ENCODE measurements around the gene JUN. TPM values are rescaled to one million over a fixed set of nuclear protein-coding genes. Genes with fewer than 3 reads are reported as not detected.

Gene JUN
- total RNA-seq, 2 experiments from 2014 or later = 24.2 to 25.5 TPM

DNA sequence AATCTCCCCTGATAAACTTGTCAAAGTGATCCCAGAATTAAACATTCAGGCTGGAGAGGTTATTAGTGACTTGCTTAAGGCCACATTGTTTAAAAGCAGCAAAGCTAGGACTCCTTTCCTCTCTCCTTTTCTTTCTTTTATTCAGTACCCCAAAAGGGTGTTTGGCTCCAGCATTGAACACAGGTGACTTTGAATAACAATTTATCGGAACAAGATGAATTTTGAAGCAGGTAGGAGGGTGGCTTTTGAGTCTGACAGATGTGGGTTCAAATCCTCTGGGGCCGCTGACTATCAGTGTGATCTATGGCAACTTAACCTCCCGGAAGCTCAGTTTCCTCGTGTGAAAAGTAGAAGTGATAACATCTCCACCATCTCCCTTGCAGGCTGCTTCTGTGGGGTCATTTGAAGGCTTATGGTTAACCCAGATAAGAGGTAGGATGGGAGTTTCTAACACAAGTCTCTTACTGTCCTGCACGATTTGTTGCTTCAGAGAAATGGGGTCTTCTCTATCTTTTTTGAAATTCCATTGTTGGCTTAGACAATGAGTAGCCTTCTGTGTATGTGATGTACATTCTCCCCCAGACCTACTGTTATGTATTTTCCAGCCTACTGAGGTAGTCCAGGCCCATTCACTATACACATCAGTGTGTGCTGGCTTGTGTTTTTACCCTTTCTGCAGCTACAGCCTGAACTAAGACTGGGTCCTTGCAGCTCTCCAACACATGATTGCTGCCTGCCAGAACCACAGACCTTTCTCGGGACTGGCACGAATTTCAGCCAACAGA, 29.0 kb downstream of the JUN start:
- H3K36me3 Mint-ChIP-seq (ENCODE audit: low read depth) = peaks cover 11% of the 10 kb centered on the region
- peak overlapping the region; percentile 84 for H3K27ac Mint-ChIP-seq
- peak; percentile 35 for ATAC-seq
- peaks cover 36% of the 10 kb centered on the region for H3K4me1 Mint-ChIP-seq
- intact Hi-C loops (cut with DNase I, micrococcal nuclease) = loop anchor here (1.0 to 10.0 kb wide), 5 partner anchors 26 to 540 kb away; partner anchors contain the start of genes MYSM1 (in 2 of the 2), FGGY (in 1 of the 2) and JUN (in 1 of the 2)
- peak overlapping the region; percentile 30 for H3K4me3 Mint-ChIP-seq
- CTCF ChIA-PET = interaction anchor here (1.0 to 1.5 kb wide), 6 partner anchors 11 to 641 kb away, joined by 3 to 6 read pairs (median 4); no protein-coding TSS in a partner anchor
- no peaks in the 10 kb centered on the region for H3K27me3 Mint-ChIP-seq
- no peak for DNase-seq
- H3K9me3 Mint-ChIP-seq (ENCODE audit: low read depth) = peaks cover 2% of the 10 kb centered on the region
- POLR2A ChIA-PET = interaction anchor here (1.4 to 1.5 kb wide), 3 partner anchors 26 to 31 kb away, joined by 3 to 15 read pairs (median 3); partner anchors contain the start of gene JUN

- Mint-ChIP-seq H3K4me3 (no peak overlapping the region), H3K27me3 (no peaks in the 10 kb centered on the region), H3K9me3 (ENCODE audit: low read depth) (peaks cover 2% of the 10 kb centered on the region), H3K36me3 (ENCODE audit: low read depth) (peaks cover 11% of the 10 kb centered on the region), H3K27ac (peak overlapping the region; percentile 84), H3K4me1 (peaks cover 36% of the 10 kb centered on the region)
- DNase-seq (no peak), ATAC-seq (no peak)
- ChIA-PET CTCF (interaction anchor here (0.8 to 1.5 kb wide), 3 partner anchors 11 to 36 kb away, joined by 3 read pairs; no protein-coding TSS in a partner anchor), POLR2A (no interaction called here)
- intact Hi-C loops (cut with DNase I, micrococcal nuclease) = loop anchor here (2.0 to 10.0 kb wide), 3 partner anchors 53 to 541 kb away; partner anchors contain the start of genes MYSM1 (in 2 of the 2) and FGGY (in 1 of the 2)
Observed at GRCh38 chr1:58754073-58754613, 29.7 kb downstream of the JUN start.

DNA sequence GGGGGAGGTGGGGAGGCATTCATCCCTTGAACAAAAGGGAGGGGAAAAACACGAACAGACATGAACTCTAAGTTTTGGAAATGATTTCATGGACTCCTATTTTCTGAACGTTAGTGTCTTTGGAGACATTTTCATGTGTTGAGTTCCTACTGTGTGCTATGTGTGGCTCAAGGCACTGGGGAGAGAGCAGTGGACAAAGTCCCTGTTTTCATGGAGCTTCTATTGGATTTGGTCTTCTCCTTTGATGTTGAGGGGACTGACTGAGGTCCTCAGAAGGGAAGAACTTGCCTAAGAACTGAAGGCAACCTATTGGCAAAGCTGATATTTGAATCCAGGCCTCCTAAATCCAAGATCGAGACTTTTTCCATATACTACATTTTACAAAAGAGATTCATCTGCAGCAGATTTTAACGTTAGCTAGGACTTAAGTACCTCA, 30.4 kb downstream of the JUN start:
- Mint-ChIP-seq H3K9me3 (ENCODE audit: low read depth) (peaks cover 2% of the 10 kb centered on the region), H3K27ac (no peak overlapping the region), H3K27me3 (no peaks in the 10 kb centered on the region), H3K4me3 (no peak overlapping the region), H3K4me1 (peaks cover 36% of the 10 kb centered on the region), H3K36me3 (ENCODE audit: low read depth) (peaks cover 11% of the 10 kb centered on the region)
- POLR2A ChIA-PET = no interaction called here
- ATAC-seq = no peak
- intact Hi-C loops (cut with DNase I, micrococcal nuclease) = loop anchor here in 1 of 2 experiments (10.0 kb wide), 1 partner anchor 541 kb away; the partner anchor contains the start of gene FGGY
- DNase-seq = no peak
- CTCF ChIA-PET = interaction anchor here (0.8 to 1.5 kb wide), 3 partner anchors 10 to 35 kb away, joined by 3 read pairs; no protein-coding TSS in a partner anchor

- peaks cover 8% of the 10 kb centered on the region for H3K27me3 Mint-ChIP-seq
- DNase-seq = no peak
- no peak for ATAC-seq
- H3K36me3 Mint-ChIP-seq (ENCODE audit: low read depth) = peaks cover 2% of the 10 kb centered on the region
- intact Hi-C loops (cut with DNase I, micrococcal nuclease) = loop anchor here in 1 of 2 experiments (10.0 kb wide), 1 partner anchor 545 kb away; the partner anchor contains the start of gene FGGY
- ChIA-PET POLR2A (no interaction called here), CTCF (interaction anchor here (1.3 kb wide), 1 partner anchor 1010 kb away, joined by 3 read pairs; no protein-coding TSS in a partner anchor)
- peaks cover 17% of the 10 kb centered on the region for H3K4me1 Mint-ChIP-seq
- H3K27ac Mint-ChIP-seq = no peak overlapping the region
- H3K4me3 Mint-ChIP-seq = no peak overlapping the region
- no peaks in the 10 kb centered on the region for H3K9me3 Mint-ChIP-seq (ENCODE audit: low read depth)
Observed at GRCh38 chr1:58749646-58750045, 34.2 kb downstream of the JUN start.

DNA sequence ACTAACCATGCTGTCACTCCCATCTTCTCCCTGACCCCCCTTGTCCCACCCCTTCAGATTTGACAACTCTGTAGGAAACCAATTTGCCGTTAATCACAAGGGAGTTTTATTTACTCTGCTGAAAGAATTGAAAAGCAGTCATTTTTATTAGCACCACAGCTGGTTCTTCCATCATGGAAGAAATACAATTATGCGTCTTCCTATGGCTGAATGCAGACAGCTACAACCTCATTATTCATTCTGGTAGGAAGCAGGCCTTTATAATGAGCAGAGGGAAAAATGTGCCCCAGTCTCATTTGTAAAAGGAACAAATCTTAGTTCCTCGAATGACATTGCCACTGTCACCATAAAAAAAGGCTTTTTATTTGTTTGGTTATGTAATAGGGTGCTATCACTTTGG, 35.2 kb downstream of the JUN start:
- DNase-seq (no peak), ATAC-seq (no peak)
- Mint-ChIP-seq H3K4me3 (no peak overlapping the region), H3K36me3 (ENCODE audit: low read depth) (no peaks in the 10 kb centered on the region), H3K27me3 (peaks cover 9% of the 10 kb centered on the region), H3K9me3 (ENCODE audit: low read depth) (no peaks in the 10 kb centered on the region), H3K4me1 (peaks cover 7% of the 10 kb centered on the region), H3K27ac (no peak overlapping the region)
- POLR2A ChIA-PET = no interaction called here
- CTCF ChIA-PET = interaction anchor here (1.3 kb wide), 2 partner anchors 11 to 1011 kb away, joined by 3 read pairs; no protein-coding TSS in a partner anchor
- intact Hi-C loops (cut with DNase I, micrococcal nuclease) = no loop called here

DNA sequence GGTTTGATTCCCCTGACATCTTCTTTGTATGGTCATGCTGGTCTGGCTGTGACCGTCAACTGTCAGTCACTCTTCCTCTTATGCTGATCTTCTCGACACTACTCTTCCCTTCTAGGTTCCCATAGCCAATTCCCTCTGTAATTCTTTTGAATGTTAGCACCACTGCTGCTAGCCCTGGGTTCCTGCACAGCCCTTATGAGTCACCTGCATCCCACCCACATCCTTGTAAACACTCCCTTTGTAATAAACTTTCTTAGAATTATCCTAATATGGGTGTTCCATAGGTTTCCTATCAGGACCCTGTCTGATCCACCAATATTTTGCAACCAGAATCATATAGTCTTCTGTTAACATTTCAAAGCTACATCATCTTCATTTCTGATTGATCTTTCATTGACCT, 37.1 kb downstream of the JUN start:
- ChIA-PET POLR2A (no interaction called here), CTCF (no interaction called here)
- intact Hi-C loops (cut with DNase I, micrococcal nuclease) = no loop called here
- ATAC-seq (no peak), DNase-seq (no peak)
- Mint-ChIP-seq H3K9me3 (ENCODE audit: low read depth) (no peaks in the 10 kb centered on the region), H3K4me3 (no peak overlapping the region), H3K27me3 (peaks cover 9% of the 10 kb centered on the region), H3K4me1 (no peaks in the 10 kb centered on the region), H3K36me3 (ENCODE audit: low read depth) (no peaks in the 10 kb centered on the region), H3K27ac (no peak overlapping the region)

- no peaks in the 10 kb centered on the region for H3K9me3 Mint-ChIP-seq (ENCODE audit: low read depth)
- no peaks in the 10 kb centered on the region for H3K36me3 Mint-ChIP-seq (ENCODE audit: low read depth)
- no peak overlapping the region for H3K27ac Mint-ChIP-seq
- intact Hi-C loops (cut with DNase I, micrococcal nuclease) = no loop called here
- DNase-seq (no peak), ATAC-seq (no peak)
- H3K4me3 Mint-ChIP-seq = no peak overlapping the region
- peaks cover 9% of the 10 kb centered on the region for H3K27me3 Mint-ChIP-seq
- no peaks in the 10 kb centered on the region for H3K4me1 Mint-ChIP-seq
- POLR2A ChIA-PET = no interaction called here
- CTCF ChIA-PET = interaction anchor here (1.4 kb wide), 1 partner anchor 953 kb away, joined by 5 read pairs; no protein-coding TSS in a partner anchor
Observed at GRCh38 chr1:58746182-58746581, 37.7 kb downstream of the JUN start.

DNA sequence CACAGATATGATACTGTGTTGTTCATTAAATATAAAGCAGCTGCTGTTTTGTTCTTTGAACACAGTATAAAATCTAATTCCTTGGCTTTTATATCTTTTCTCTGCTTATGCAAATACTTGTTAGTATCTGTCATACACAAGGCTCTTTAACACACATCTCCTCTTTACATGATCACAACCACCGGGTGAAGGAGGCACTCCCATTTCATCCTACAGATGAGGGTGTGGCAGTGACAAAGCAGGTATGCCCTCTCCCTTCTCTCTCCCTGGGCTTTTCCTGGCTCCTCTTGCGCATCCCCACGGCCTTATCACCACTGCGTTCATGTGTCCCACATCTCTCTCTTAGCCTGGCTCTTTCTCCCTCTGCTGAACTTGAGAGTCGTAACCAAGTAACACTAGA, 38.2 kb downstream of the JUN start:
- no peaks in the 10 kb centered on the region for H3K36me3 Mint-ChIP-seq (ENCODE audit: low read depth)
- POLR2A ChIA-PET = no interaction called here
- H3K4me3 Mint-ChIP-seq = no peak overlapping the region
- ATAC-seq (no peak), DNase-seq (no peak)
- peaks cover 9% of the 10 kb centered on the region for H3K27me3 Mint-ChIP-seq
- H3K4me1 Mint-ChIP-seq = no peaks in the 10 kb centered on the region
- intact Hi-C loops (cut with DNase I, micrococcal nuclease) = no loop called here
- no peak overlapping the region for H3K27ac Mint-ChIP-seq
- CTCF ChIA-PET = interaction anchor here (1.4 kb wide), 1 partner anchor 953 kb away, joined by 5 read pairs; no protein-coding TSS in a partner anchor
- no peaks in the 10 kb centered on the region for H3K9me3 Mint-ChIP-seq (ENCODE audit: low read depth)

- intact Hi-C loops (cut with DNase I, micrococcal nuclease) = no loop called here
- no peak overlapping the region for H3K4me3 Mint-ChIP-seq
- ChIA-PET POLR2A (no interaction called here), CTCF (interaction anchor here (1.4 kb wide), 1 partner anchor 954 kb away, joined by 5 read pairs; no protein-coding TSS in a partner anchor)
- DNase-seq (no peak), ATAC-seq (no peak)
- no peak overlapping the region for H3K27ac Mint-ChIP-seq
- no peaks in the 10 kb centered on the region for H3K4me1 Mint-ChIP-seq
- no peaks in the 10 kb centered on the region for H3K36me3 Mint-ChIP-seq (ENCODE audit: low read depth)
- H3K9me3 Mint-ChIP-seq (ENCODE audit: low read depth) = no peaks in the 10 kb centered on the region
- H3K27me3 Mint-ChIP-seq = peaks cover 9% of the 10 kb centered on the region
Observed at GRCh38 chr1:58745117-58745516, 38.7 kb downstream of the JUN start.

DNA sequence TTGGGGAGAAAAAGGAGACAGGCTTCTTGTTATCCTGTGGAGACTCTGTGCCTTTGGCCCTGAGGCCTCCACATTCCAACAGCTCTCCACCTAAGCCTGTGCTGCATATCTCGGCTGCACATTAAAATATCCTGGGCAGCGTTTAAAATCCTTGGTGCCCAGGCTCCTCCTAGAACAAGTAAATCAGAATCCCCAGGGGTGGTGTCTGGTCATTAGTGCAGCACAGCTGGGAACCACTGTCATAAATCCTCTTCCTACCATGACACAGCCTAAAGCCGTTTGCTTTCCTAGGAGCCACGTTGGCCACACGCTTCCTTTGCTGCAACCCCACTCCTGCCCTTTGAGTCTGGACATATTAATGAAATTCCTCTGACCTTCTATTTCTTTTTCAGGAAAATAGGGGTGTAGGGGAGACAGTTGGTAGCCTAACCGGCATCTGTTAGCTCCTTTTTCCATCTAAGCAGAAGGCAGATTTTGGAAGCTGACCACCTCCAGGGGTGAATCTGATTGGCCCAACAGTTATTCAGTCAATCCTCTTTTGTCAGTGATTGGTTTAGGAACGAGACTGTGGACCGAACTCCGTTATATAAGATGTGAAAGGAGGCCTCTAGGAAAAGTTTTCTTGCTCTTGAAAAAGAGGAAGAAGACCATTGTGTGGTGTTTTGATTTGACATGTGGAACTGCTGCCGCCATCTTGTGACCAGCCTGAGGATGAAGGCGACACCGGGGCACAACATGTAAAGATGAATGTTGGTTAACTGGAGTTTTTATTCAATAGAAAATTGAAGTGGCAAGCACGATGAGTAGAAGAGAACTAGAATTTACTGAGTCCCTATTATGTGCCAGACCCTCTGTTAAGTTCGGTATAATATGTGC, 41.9 kb downstream of the JUN start:
- Mint-ChIP-seq H3K27ac (no peak overlapping the region), H3K4me3 (no peak overlapping the region), H3K27me3 (peaks cover 9% of the 10 kb centered on the region), H3K4me1 (no peaks in the 10 kb centered on the region), H3K36me3 (ENCODE audit: low read depth) (no peaks in the 10 kb centered on the region), H3K9me3 (ENCODE audit: low read depth) (no peaks in the 10 kb centered on the region)
- ChIA-PET CTCF (interaction anchor here (0.6 to 2.8 kb wide), 14 partner anchors 11 to 1017 kb away, joined by 3 to 15 read pairs (median 4); no protein-coding TSS in a partner anchor), POLR2A (interaction anchor here (0.6 to 0.7 kb wide), 6 partner anchors 32 to 591 kb away, joined by 3 to 6 read pairs (median 3); partner anchors contain the start of gene JUN)
- no peak for DNase-seq
- intact Hi-C loops (cut with DNase I, micrococcal nuclease) = loop anchor here in 1 of 2 experiments (2.0 kb wide), 1 partner anchor 407 kb away; no protein-coding TSS in a partner anchor
- ATAC-seq = no peak
